BE2C (cell line): ENCODE results near the gene SYNPO2.

Source experiments
- DNase-seq: peaks from one replicate; pipeline ENCODE4 v3.0.0-alpha.2; 2020
- H3K27me3 ChIP-seq: fragments of 250-450 bp; sonication (Bioruptor Pico); 2 replicates; pipeline ENCODE4 v1.5.1; 2020; ENCODE audit warnings: mild to moderate bottlenecking
- H3K36me3 ChIP-seq: fragments of 250-450 bp; sonication (Bioruptor Pico); 2 replicates; pipeline ENCODE4 v1.5.1; 2020; ENCODE audit warnings: mild to moderate bottlenecking
- H3K4me1 ChIP-seq: fragments of 250-450 bp; sonication (Bioruptor Pico); 2 replicates; pipeline ENCODE4 v1.5.1; 2020
- H3K4me3 ChIP-seq: 2 replicates; pipeline ENCODE4 v1.5.1; 2011; ENCODE audit warnings: low read depth, low read length
- H3K9me3 ChIP-seq: fragments of 250-450 bp; sonication (Bioruptor Pico); 2 replicates; pipeline ENCODE4 v1.5.1; 2020
- CTCF ChIP-seq: IDR thresholded peaks from 2 replicates; pipeline ENCODE4 v1.5.1; 2012; ENCODE audit warnings: mild to moderate bottlenecking, low read depth, low read length

SYNPO2 gene

DNA sequence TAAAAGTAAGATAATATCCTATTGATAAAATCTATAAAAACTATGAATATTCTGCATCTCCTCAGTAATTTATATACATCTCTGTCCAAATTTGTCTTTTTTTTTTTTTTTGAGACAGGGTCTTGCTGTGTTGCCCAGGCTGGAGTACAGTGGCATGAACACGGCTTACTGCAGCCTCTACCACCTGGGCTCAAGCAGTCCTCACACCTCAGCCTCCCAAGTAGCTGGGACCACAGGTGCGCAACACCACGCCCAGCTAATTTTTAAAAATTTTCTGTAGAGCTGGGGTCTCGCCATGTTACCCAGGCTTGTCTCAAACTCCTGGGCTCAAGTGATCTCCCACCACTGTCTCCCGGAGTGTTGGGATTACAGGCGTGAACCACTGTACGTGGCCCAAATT is 40.4 kb upstream of the SYNPO2 start:
- Histone ChIP-seq H3K9me3 (no peaks in the 10 kb centered on the region), H3K4me3 (no peak overlapping the region), H3K27me3 (no peaks in the 10 kb centered on the region), H3K4me1 (no peaks in the 10 kb centered on the region; the same call in 1 of the 2 replicates), H3K36me3 (no peaks in the 10 kb centered on the region)
- TF ChIP-seq CTCF: no peak
- no peak for DNase-seq

DNA sequence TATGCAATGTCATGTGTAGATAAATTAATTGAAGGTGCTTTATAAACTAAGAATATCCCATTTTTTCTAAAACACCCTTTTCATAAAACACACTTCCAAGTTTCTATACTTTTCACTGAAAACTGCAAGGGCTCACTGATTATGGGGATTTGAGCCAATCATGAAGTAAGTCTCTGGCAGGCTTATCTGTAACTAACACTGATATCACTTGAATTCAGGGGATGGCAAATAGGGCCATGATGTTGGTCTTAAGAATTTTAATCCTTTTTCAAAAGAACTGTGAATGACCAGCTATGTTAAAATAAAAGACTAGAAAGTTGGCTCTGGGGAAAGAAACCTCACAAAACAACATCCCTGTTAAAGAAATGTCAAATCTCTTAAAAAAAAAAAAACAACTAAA is 39.8 kb upstream of the SYNPO2 start:
- Histone ChIP-seq H3K4me3 (no peak overlapping the region), H3K9me3 (no peaks in the 10 kb centered on the region), H3K27me3 (no peaks in the 10 kb centered on the region), H3K4me1 (no peaks in the 10 kb centered on the region; the same call in 1 of the 2 replicates), H3K36me3 (no peaks in the 10 kb centered on the region)
- no peak for DNase-seq
- TF ChIP-seq CTCF: no peak

GRCh38 chr4:118849867-118850487 is 38.7 kb upstream of the SYNPO2 start:
- no peaks in the 10 kb centered on the region; the same call in 1 of the 2 replicates for H3K4me1 ChIP-seq
- TF ChIP-seq CTCF: no peak
- DNase-seq: no peak
- no peaks in the 10 kb centered on the region for H3K27me3 ChIP-seq
- no peak overlapping the region for H3K4me3 ChIP-seq
- H3K36me3 ChIP-seq: no peaks in the 10 kb centered on the region
- no peaks in the 10 kb centered on the region for H3K9me3 ChIP-seq

- Histone ChIP-seq H3K9me3 (no peaks in the 10 kb centered on the region), H3K4me3 (no peak overlapping the region), H3K27me3 (no peaks in the 10 kb centered on the region), H3K4me1 (no peaks in the 10 kb centered on the region; the same call in 1 of the 2 replicates), H3K36me3 (no peaks in the 10 kb centered on the region)
- TF ChIP-seq CTCF: no peak
- no peak for DNase-seq
Measured at GRCh38 chr4:118850488-118851173, 38.0 kb upstream of the SYNPO2 start.

GRCh38 chr4:118857760-118858159 is 30.9 kb upstream of the SYNPO2 start:
- Histone ChIP-seq H3K4me1 (no peaks in the 10 kb centered on the region), H3K27me3 (no peaks in the 10 kb centered on the region), H3K9me3 (no peaks in the 10 kb centered on the region), H3K36me3 (no peaks in the 10 kb centered on the region), H3K4me3 (no peak overlapping the region)
- no peak for DNase-seq
- no peak for TF ChIP-seq CTCF

DNA sequence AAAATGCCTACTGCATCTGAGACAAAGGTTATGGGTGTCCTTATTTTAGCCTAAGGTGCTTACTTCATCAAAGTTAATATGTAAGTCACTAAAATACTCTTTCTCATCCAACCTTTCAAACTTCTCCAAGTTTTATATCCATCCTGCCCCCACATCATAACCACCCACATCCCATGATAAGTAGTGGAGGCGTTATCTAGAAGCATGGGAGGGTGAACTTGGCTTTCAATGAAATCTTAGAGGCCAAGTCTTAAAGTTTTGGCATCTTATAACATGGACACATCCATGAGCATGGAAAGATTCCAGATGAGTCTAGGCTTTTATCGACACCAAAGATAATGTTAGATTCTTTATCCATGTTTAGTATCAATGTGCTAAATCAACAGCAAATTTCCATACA is 29.9 kb upstream of the SYNPO2 start:
- H3K36me3 ChIP-seq: no peaks in the 10 kb centered on the region
- no peaks in the 10 kb centered on the region for H3K27me3 ChIP-seq
- H3K9me3 ChIP-seq: no peaks in the 10 kb centered on the region
- no peak overlapping the region for H3K4me3 ChIP-seq
- TF ChIP-seq CTCF: no peak
- DNase-seq: no peak
- no peaks in the 10 kb centered on the region for H3K4me1 ChIP-seq
